SK-N-MC (cell line): ENCODE results near the gene OCA2.

Source experiments
- EZH2 ChIP-seq: fragments of 200-600 bp; sonication (generic); IDR thresholded peaks from one replicate; pipeline ENCODE4 v1.6.1; 2017; ENCODE audit warnings: antibody characterized with exemption
- FOXP2 ChIP-seq: optimal IDR thresholded peaks from 2 replicates; pipeline ENCODE3; 2011; ENCODE audit warnings: mild to moderate bottlenecking, moderate library complexity; ENCODE audit not compliant: insufficient read depth; ENCODE audit errors: extremely low read length, control extremely low read depth
- POLR2AphosphoS5 ChIP-seq: IDR thresholded peaks from 2 replicates; pipeline ENCODE4 v1.6.1; 2012; ENCODE audit warnings: mild to moderate bottlenecking, low read depth, low read length, borderline replicate concordance

DNA sequence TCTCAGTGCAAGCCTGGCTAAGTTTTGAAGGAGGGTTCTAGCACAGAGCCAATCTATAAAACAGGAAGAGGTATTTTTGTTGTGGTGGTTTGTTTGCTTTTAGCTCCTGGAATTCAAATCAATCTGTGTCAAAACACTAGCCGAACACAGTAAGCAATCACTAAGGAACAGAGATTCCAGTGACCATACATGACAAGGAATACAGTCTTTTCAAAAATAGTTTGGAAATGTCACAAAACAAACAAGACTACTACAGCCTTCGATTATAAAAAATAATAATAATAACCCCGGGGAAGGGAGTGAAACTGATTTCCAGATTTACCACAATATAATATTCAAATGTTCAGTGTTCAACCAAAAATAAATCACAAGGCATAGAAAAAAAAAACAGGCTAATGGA lies 166.5 kb downstream of the OCA2 start:
- TF ChIP-seq POLR2AphosphoS5 (no peak), EZH2 (no peak), FOXP2 (no peak)
